Suprapubic skin (tissue), 4 donors: ENCODE results near the gene BRD2.

Source experiments
- EP300 ChIP-seq: sonication (generic); formaldehyde crosslinking; IDR thresholded peaks from one replicate; pipeline ENCODE4 v1.6.1; 2017; ENCODE audit warnings: antibody characterized with exemption
- POLR2AphosphoS5 ChIP-seq, 3 donors: sonication (generic); formaldehyde crosslinking; IDR thresholded peaks; one replicate each; pipeline ENCODE4 v1.6.1; 2017; ENCODE audit warnings: antibody characterized with exemption in 3 of 3
- TF ChIP-seq, protein P1 (sequence below), 2 donors: fragments of 200-600 bp in 1 of 2; fragments of 450-650 bp in 1 of 2; sonication (generic) in 1 of 2; IDR thresholded peaks; one replicate each; pipeline ENCODE4 v1.5.1; 2016 to 2019; ENCODE audit warnings: antibody characterized with exemption in 2 of 2, mild to moderate bottlenecking in 1 of 2, moderate library complexity in 1 of 2

DNA sequence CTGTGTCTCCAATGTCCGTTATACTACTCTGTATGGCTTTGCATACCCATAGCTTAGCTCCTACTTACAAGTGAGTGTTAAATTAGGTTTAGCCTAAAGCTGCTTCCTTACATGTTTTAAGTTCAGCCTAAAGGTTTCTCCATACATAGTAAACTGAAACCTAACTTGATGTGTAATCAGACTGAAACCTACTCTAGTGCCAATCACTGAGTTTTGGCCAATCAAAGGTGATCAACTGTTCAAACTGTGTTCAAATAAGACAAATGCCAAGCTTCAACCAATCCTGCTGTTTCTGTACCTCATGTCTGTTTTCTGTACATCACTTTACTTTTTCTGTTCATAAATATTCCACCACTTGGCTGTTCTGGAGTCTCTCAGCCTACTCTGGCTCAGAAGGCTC is 21.0 kb downstream of the BRD2 start:
- TF ChIP-seq, protein P1, sequence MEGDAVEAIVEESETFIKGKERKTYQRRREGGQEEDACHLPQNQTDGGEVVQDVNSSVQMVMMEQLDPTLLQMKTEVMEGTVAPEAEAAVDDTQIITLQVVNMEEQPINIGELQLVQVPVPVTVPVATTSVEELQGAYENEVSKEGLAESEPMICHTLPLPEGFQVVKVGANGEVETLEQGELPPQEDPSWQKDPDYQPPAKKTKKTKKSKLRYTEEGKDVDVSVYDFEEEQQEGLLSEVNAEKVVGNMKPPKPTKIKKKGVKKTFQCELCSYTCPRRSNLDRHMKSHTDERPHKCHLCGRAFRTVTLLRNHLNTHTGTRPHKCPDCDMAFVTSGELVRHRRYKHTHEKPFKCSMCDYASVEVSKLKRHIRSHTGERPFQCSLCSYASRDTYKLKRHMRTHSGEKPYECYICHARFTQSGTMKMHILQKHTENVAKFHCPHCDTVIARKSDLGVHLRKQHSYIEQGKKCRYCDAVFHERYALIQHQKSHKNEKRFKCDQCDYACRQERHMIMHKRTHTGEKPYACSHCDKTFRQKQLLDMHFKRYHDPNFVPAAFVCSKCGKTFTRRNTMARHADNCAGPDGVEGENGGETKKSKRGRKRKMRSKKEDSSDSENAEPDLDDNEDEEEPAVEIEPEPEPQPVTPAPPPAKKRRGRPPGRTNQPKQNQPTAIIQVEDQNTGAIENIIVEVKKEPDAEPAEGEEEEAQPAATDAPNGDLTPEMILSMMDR (IDR thresholded peaks at IDR 0.05): no peak
- no peak for TF ChIP-seq POLR2AphosphoS5 (IDR thresholded peaks at IDR 0.05)
- TF ChIP-seq EP300: no peak
